Measurements from ENCODE around the gene RPA3.
A peak's percentile ranks its signal among the peaks of the same experiment; 100 is the strongest.

The RPA3 gene

DNA sequence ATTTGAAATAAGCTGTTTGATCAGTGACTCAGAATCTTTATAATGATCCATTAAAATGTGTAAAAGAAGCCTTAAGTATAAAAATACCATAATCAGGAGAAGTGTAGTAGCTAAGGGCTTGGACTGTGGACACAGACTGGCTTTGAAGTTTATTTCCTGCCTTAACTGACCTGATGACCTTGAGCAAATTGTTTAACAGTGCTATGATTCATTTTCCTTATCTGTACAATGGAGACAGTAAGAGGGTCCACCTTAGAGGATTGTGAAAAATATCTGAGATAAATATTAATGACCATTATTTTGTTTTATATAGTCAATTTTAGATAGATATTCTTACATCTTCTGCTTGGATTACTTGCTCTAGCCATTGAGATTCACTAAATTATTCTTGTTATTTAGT is 13.3 kb upstream of the RPA3 start:
- DNase-seq = no peak

- DNase-seq = no peak
Measured at GRCh38 chr7:7720750-7721621, 2.6 kb upstream of the RPA3 start.

DNA sequence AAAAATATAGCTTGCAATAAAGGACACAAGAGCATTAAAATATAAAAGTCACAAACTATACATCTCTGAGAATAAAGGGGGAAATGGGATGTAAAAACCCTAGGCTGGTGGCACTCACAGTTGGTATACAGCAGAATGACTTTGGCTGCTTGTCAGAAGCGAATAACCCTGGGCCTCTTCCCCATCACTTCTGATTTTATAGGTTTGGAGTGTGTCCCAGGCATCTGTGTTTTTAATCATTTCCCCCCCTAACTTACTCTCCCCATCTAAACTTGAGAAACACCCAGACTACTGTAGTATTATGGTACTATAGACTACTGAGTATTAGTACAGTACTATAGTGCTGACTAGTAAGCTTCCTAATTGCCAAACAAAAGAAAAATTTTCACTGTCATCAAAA is 1.8 kb upstream of the RPA3 start:
- no peak for DNase-seq

GRCh38 chr7:7719236-7719635 is 829 bp upstream of the RPA3 start:
- DNase-seq = peak in 1 of 2 donors; percentile 27

- DNase-seq = no peak
Measured at GRCh38 chr7:7713730-7714129, 4.7 kb downstream of the RPA3 start.

DNA sequence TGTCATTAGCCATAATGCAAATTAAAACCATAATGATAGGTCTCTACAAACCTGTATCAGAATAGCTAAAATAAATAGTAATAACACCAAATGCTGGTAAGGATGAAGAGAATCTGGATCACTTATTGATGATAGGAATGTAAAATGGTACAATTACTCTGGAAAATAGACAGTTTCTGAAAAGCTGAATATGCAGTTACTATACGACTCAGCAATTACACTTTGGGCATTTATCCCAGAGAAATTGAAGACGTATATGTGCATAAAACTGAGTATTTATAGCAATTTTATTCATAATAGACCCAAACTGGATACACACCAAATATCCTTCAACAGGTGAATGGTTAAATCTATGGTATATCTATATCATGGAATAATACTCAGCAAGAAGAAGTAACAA is 7.9 kb downstream of the RPA3 start:
- DNase-seq = no peak

DNA sequence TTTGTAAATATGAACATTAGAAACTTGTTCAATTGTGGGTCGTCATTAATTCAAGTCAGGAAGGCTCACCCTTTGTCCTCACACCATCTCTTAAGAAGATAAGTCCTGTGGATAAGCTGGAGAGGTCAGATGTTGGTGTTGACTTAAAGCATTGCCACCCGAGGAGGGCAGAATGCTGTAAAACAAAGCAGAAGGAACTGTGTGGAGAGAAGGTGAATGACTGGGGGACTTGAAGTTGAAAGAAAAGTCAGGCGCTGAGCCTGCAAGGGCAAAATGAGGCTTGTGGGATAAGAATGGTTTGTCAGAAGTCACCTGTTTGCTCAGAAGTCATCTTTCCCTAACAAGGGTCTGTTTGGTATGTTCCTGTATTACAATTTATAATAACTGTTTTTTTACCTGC is 9.1 kb downstream of the RPA3 start:
- DNase-seq = no peak

GRCh38 chr7:7707806-7708205 is 10.6 kb downstream of the RPA3 start:
- no peak for DNase-seq

GRCh38 chr7:7707246-7707645 is 11.2 kb downstream of the RPA3 start:
- no peak for DNase-seq

DNA sequence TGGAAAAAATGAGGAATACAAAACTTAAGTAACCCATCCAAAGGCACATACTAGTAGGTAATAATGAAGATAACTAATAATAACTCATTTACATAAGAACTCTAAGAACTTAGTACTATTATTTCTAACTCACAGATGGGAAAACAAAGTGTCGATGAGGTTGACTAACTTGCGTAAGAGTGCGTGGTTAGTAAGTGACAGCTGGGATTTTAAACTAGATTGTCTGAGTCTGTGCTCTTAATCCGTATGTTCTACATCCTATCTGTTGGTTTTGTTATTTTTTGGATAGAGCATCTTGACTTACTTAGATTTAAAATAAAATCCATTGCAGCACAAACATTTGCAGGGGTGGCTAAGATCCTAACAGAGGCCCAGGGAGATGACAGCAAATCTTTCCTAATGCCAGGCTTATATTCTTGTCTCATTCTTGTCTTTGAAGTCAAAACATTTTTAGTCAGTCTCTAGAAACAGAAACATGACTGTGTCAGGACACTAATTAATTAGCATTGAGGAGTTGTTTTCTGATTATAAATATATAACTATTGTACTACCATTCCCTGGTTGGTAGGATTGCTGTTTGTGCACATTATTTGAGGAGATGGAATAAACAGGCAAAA is 11.7 kb downstream of the RPA3 start:
- DNase-seq = no peak

DNA sequence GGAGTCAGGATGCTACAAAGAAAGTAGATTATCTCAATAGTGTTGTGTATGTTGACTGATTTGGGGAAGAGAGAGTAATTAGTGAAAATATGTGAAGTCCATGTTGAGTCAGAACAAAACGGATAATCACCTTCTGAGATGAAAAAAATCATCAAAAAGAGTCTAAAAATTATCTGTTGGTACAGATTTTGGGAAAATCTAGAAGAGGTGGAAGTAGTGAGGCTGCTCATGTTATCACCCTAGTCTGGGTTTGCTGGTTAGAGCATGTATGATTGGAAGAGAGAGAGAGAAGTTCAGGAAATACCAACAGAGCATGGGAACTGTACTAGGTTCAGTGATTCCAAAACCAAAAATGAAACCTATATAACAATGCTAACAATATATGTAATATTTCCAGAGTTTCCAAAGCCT is 12.3 kb downstream of the RPA3 start:
- no peak for DNase-seq

DNA sequence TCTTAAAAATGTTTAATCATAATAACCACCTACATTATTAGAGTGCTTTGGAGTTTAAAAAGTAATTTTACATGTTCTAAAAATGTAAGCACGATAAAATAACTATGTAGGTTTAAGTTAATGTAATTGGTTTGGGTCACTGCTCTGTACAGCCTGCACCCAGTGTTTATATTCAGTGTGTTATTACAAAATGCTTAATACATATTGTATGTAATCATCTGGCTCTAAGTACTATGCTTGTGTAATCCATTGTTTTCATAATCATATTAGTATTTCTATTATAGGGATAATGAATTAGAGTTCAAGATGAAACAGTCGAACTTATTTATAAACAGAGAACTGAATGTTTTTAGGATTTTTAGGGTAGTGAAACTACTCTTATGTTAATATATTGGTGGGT is 13.1 kb downstream of the RPA3 start:
- no peak for DNase-seq

GRCh38 chr7:7704867-7705266 is 13.5 kb downstream of the RPA3 start:
- DNase-seq = no peak

DNA sequence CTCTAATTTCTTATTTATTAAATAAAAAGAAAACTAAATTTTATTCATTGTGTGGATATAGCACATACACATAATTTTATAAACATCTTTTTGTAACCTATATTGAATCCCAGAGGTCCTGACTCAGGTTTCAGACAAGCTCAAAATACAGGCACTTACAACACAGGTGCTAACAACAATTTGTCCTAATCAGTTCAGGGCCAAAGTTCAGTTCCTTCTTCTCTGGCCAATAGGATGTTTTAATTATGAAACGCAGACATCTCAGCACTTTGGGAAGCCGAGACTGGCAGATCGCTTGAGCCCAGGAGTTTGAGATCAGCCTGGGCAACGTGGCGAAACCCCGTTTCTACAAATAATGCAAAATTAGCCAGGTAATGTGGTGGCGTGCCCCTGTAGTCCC is 15.0 kb downstream of the RPA3 start:
- no peak for DNase-seq

GRCh38 chr7:7702826-7703225 is 15.6 kb downstream of the RPA3 start:
- no peak for DNase-seq

DNA sequence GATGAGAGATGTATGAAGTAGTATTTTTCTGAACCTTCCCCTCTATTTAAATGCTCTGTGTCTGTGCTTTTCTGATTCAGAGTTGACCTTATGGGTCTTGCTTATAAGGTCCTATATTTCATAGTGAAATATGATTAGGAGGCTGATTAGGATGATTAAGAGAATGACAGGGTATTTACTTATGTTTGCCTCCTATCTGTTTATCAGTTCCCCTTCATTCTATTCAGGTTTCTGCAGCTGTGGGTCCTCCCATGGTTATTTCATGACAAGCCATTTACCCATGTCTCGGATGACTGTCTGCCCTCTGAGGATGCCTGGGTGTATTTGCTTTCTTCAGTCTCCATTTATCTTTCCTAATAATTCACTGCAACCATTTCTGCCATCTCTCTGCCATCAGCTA is 16.9 kb downstream of the RPA3 start:
- DNase-seq = no peak

- no peak for DNase-seq
Measured at GRCh38 chr7:7699970-7700369, 18.4 kb downstream of the RPA3 start.

GRCh38 chr7:7699380-7699779 is 19.0 kb downstream of the RPA3 start:
- no peak for DNase-seq

GRCh38 chr7:7698930-7699329 is 19.5 kb downstream of the RPA3 start:
- no peak for DNase-seq

DNA sequence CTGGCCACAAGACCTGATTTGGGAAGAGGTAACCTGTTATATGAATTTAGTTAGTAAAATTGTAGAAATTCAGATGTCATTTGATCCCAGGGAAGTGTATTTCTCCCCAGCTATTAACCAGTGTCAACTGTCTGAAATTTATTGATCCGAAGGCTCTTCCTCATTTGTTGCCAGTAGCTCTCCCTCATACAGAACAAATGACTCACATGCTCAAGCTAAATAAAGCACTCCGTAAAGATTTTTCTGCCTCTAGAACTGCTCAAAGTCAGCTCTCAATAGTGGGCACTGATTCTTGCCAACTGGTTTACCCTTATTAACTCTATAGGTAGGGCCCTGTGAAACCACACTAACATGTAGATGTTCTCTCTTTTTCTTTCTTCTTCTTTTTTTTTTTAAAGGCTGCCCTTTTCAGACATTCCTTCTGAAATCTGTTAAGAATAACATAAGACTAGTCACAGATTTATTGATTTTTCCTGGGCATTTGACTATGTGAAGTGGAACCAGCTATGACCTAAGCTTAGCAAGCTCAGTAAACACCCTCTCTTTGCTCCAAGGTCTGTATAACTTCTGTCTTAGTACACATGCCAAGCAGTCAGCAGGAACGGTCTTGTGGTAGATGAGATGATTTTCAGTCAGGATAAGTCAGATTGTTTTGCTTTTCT is 21.8 kb downstream of the RPA3 start:
- DNase-seq = no peak

DNA sequence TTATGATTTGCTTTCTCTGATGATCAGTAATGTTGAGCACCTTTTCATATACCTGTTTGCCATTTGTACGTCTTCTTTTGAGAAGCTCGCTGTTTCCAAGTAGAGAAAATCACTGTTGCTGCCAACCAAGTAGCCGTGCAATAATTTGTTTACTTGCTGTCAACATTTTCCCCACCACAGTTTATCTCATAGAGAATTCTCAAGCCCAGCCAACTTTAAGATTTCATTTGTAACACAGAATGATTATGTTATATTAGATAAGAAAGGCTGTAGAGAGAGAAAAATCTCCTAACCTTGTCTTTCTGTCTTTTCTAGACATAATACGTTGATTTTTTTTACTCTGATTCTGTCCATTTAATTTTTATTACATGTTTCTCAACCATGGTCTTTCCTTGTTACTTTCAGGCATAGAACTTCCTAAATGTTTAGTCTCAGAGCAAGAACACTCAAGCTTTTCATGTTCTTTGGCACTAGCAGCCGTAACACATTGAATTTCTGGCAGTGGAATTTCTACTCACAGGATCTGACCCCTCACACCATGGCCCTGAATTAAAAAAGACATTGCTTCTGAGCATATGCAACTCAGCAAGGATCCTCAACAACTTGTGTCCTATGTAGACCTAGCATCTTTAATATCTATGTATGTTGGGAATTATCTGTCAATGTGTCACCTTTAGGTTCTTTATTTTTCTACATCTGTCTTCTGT is 23.1 kb downstream of the RPA3 start:
- peak in 1 of 2 donors; percentile 25 for DNase-seq

- no peak for DNase-seq
Measured at GRCh38 chr7:7694542-7694941, 23.9 kb downstream of the RPA3 start.

DNA sequence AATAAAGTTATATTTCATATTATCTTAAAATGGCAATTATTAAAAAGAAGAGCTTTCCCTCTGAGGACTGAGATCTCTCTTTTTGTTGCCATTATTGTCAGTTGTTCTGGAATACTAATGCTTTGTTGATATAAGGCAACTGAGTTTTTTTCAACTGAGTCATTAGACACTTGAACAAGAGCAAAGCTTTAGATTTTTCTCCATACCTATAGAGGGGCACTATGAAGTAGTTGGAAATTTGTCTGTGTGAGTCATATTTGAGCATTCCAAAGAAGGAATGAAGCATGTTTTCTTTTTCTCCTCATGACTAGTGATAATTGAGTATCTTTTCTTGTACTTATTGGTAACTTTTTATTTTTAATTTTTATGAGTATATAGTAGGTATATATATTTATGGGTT is 24.5 kb downstream of the RPA3 start:
- DNase-seq = no peak
